Transverse colon (tissue), 3 donors: ENCODE results near the gene VPREB3.

ENCODE experiments used
- EP300 ChIP-seq: sonication (generic); formaldehyde crosslinking; IDR thresholded peaks from one replicate; pipeline ENCODE4 v1.6.1; 2017; ENCODE audit warnings: antibody characterized with exemption, low read depth
- POLR2A ChIP-seq: fragments of 450-650 bp; IDR thresholded peaks from one replicate; pipeline ENCODE4 v1.6.1; 2016; ENCODE audit warnings: antibody characterized with exemption, mild to moderate bottlenecking, moderate library complexity
- TF ChIP-seq, protein P1 (sequence below), 5 experiments: fragments of 200-600 bp in 3 of 5; fragments of 450-650 bp in 2 of 5; sonication (generic) in 3 of 5; IDR thresholded peaks; 1 replicate in 2 of 5; 2 replicates in 3 of 5; pipeline ENCODE4 v1.5.1; 2016 to 2017; ENCODE audit warnings: antibody characterized with exemption in 5 of 5, inconsistent platforms in 3 of 5, mild to moderate bottlenecking in 2 of 5, moderate library complexity in 1 of 5

DNA sequence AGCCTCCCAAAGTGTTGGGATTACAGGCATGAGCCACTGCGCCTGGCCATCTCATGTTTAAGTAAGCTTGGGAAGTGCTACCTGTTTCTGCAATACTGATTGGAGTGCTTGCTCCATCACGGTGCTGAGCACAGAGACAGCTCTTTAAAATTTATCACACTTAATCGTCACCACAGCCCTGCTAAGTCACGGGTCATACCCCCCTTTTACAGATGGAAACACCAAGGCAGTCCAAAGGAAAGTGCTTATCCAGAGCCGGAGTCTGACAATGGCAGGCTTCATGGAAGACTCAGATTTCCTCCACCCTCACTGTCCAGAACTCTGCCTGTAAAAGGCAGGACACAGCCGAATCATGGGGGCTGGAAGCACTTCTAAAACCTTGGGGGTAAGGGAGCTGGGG lies 5.8 kb upstream of the VPREB3 start:
- TF ChIP-seq EP300 (no peak), POLR2A (no peak)
- TF ChIP-seq, protein P1, sequence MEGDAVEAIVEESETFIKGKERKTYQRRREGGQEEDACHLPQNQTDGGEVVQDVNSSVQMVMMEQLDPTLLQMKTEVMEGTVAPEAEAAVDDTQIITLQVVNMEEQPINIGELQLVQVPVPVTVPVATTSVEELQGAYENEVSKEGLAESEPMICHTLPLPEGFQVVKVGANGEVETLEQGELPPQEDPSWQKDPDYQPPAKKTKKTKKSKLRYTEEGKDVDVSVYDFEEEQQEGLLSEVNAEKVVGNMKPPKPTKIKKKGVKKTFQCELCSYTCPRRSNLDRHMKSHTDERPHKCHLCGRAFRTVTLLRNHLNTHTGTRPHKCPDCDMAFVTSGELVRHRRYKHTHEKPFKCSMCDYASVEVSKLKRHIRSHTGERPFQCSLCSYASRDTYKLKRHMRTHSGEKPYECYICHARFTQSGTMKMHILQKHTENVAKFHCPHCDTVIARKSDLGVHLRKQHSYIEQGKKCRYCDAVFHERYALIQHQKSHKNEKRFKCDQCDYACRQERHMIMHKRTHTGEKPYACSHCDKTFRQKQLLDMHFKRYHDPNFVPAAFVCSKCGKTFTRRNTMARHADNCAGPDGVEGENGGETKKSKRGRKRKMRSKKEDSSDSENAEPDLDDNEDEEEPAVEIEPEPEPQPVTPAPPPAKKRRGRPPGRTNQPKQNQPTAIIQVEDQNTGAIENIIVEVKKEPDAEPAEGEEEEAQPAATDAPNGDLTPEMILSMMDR (IDR thresholded peaks at IDR 0.05), result no peak
